Measurements from ENCODE around the gene ROR1.

DNA sequence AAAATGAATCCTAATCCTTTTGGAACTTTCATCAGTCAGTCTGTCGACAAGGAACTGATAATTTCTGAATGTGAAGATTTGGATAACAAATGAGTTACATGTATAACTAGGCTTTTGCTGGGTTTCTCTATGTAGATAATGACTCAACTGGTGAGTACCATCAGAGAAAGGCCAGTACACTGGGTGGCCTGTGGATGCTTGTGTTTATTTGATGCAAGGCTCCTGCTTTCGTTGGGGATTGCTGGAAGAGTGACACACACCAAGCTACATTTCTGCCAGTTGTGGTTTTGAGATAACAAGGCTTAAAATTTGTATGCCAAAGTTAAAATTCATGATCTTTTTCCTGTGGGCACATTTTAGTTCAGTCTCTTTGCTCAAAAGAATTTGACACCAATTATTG is 314.0 kb downstream of the ROR1 start:
- TF ChIP-seq, protein P1, sequence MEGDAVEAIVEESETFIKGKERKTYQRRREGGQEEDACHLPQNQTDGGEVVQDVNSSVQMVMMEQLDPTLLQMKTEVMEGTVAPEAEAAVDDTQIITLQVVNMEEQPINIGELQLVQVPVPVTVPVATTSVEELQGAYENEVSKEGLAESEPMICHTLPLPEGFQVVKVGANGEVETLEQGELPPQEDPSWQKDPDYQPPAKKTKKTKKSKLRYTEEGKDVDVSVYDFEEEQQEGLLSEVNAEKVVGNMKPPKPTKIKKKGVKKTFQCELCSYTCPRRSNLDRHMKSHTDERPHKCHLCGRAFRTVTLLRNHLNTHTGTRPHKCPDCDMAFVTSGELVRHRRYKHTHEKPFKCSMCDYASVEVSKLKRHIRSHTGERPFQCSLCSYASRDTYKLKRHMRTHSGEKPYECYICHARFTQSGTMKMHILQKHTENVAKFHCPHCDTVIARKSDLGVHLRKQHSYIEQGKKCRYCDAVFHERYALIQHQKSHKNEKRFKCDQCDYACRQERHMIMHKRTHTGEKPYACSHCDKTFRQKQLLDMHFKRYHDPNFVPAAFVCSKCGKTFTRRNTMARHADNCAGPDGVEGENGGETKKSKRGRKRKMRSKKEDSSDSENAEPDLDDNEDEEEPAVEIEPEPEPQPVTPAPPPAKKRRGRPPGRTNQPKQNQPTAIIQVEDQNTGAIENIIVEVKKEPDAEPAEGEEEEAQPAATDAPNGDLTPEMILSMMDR (conservative IDR thresholded peaks at IDR 0.05; ENCODE audit: low read length), result no peak
- TF ChIP-seq EZH2phosphoT487 (IDR thresholded peaks at IDR 0.05; ENCODE audit: borderline replicate concordance, low read depth, low read length), result no peak

Measured in OCI-LY7 (cell line).